GM12892 (cell line): ENCODE measurements around the gene LEPR.

Experiments
- POLR2A ChIP-seq: IDR thresholded peaks from 2 replicates; pipeline ENCODE4 v1.6.1; 2011; ENCODE audit warnings: low read depth, low read length, control low read depth
- POLR2AphosphoS5 ChIP-seq: IDR thresholded peaks from 2 replicates; pipeline ENCODE4 v1.6.1; 2011; ENCODE audit warnings: low read depth, low read length, control low read depth

DNA sequence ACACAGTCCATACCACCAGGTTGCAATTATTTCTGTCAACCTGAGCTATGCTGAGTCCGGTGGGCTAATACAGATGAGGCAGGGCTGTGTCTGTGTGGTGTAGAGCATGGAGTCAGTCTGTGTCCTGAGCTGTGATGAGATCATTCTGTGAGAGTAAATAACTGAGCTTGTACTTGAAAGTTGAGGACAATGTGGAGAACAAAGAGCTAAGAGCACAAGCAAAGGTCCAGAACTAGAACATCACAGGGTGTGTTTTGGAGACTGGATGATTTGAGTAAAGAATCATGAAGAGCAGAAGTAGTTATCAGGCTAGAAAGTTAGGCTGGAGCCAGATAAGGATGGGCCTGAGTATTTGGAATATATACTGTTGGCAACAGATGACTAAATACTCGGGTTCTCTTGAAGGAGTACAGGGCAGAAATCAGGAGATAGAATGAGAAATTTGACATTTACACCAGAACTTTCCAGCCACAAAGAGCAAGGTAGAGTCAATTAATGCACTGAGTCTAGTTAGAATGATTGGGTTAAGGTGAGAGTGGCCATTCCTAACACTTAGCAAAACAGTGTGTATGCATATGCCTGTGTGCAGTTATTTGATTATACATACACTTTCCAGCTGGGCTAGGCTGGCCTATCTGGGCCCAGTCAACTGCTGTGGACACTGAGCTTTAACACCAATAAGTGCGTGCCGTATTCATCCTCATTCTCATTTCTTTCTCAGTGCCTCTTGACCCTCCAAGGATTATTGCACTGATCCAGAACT, 48.8 kb downstream of the LEPR start:
- TF ChIP-seq POLR2A: no peak
- no peak for TF ChIP-seq POLR2AphosphoS5
